Islet of Langerhans (tissue), 1 donor: ENCODE results near the gene ILRUN.
"Not testable (repeated sequence)": the region's sequence is repeated elsewhere in the genome, so short reads cannot be mapped to it uniquely, and the experiment has no call there.

Experiments used
- FAIRE-seq: peaks from one replicate; lab custom pipeline; 2011; peaks lifted over from hg19 to GRCh38; lab: Jason Lieb, UNC

Gene ILRUN

DNA sequence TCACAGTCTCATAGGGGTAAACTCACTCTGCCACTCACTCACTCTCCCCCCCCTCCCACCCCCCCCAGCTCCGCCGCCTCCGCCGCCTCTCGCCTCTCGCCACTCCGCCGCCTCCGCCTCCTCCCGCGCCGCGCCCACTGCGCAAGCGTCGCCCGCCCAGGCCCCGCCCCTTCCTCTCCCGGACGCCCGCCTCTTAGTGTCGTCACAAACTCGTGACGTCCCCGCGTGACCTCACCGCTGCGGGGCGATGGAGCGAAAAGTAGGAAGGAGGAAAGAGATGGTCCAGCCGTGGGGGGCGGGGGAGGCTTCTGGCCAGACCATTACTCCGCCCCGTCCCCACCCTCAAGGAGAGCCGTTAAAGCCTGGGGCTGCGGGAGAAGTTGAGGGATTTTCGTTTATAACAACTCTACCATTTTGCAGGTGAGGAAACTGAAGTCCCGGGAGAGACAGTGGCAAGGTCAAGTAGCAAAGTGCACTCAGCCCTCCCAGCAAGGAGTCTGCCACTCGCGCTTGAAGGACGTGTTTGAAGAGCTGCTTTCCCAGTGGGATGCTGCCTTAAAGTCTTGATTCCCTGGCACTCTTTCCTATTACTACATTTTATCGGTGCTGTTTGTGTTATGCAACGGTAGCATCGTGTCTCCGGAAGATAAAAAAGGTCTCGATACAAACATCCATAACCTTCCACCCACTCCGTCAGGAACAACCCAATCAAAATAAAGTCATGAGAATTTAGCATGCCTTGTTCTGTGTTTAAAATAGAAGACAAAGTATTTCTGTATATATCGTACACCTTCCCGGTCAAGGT lies at the start of gene ILRUN:
Gene ILRUN (minus strand): TSS at position 29 of the 805 bp plus-strand sequence. CDS start 164 bp downstream, outside the sequence.
- no peak for FAIRE-seq

- no peak for FAIRE-seq
Measured at GRCh38 chr6:34745277-34746103, 48.9 kb upstream of the ILRUN start.

DNA sequence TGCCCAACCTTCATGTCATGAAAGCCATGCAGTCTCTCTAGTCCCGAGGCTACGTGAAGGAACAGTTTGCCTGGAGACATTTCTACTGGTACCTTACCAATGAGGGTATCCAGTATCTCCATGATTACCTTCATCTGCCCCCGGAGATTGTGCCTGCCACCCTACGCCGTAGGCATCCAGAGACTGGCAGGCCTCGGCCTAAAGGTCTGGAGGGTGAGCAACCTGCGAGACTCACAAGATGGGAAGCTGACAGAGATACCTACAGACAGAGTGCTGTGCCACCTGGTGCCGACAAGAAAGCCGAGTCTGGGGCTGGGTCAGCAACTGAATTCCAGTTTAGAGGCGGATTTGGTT lies 47.7 kb upstream of the ILRUN start:
- FAIRE-seq: not testable (repeated sequence)

GRCh38 chr6:34743625-34744293 lies 47.2 kb upstream of the ILRUN start:
- no peak for FAIRE-seq

- FAIRE-seq: no peak
Measured at GRCh38 chr6:34742094-34742493, 45.5 kb upstream of the ILRUN start.

DNA sequence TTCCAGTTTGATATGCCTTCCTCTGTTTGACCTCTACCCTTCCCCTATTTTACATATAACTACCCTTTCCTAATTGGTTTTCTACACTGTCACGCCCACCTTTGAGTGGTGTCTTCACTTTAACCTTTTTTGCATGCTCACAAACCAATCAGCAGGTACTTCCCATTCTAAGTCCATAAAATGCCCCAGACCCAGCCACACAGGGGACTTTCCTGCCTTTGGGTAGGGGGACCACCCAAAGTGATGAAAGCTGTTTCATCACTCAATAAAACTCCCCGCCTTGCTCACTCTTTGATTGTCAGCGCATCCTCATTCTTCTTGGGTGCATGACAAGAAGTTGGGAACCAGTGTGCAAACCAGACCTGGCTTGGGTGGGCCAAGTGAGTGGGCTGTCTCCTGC lies 40.3 kb upstream of the ILRUN start:
- FAIRE-seq: no peak

DNA sequence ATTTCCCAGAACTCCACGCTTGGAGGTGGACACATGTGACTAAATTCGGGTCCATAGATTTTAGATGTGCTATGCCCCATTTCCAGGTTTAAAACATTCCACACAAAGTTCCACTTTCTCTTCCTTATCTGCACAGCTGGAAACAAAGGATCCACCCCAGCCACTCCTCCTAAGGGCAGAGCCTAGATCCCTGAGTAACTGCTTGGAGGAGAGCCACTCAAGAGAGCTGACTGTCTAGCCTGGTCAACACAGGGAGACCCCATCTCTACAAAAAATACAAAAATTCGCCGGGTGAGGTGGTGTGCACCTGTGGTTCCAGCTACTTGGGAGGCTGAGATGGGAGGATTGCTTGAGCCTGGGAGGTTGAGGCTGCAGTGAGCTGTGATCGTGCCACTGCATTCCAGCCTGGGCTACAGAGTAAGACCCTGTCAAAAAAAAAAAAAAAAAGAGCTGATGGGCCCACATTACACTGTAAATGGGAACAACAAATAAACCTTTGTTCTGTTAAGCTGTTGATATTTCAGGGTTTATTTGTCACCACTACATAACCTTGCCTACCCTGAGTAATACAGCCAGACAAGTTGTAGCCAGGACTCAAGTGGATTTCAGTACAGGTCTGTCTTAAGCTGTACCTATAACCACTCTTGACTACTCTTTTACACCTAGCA lies 35.0 kb upstream of the ILRUN start:
- FAIRE-seq: no peak

GRCh38 chr6:34729631-34730470 lies 33.3 kb upstream of the ILRUN start:
- FAIRE-seq: no peak

GRCh38 chr6:34726055-34726454 lies 29.5 kb upstream of the ILRUN start:
- no peak for FAIRE-seq

GRCh38 chr6:34723203-34723602 lies 26.6 kb upstream of the ILRUN start:
- FAIRE-seq: no peak

- FAIRE-seq: no peak
Measured at GRCh38 chr6:34722451-34722850, 25.9 kb upstream of the ILRUN start.

DNA sequence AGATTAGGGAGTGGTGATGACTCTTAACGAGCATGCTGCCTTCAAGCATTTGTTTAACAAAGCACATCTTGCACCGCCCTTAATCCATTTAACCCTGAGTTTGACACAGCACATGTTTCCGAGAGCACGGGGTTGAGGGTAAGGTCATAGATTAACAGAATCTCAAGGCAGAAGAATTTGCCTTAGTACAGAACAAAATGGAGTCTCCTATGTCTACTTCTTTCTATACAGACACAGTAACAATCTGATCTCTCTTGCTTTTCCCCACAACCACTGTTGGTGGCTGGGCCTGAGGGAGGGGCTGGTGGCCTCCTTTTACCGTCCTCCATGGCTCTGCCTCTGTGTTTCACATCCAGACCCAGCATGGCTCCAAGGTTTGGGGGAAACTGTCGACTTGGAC lies 23.6 kb upstream of the ILRUN start:
- FAIRE-seq: not testable (repeated sequence)

DNA sequence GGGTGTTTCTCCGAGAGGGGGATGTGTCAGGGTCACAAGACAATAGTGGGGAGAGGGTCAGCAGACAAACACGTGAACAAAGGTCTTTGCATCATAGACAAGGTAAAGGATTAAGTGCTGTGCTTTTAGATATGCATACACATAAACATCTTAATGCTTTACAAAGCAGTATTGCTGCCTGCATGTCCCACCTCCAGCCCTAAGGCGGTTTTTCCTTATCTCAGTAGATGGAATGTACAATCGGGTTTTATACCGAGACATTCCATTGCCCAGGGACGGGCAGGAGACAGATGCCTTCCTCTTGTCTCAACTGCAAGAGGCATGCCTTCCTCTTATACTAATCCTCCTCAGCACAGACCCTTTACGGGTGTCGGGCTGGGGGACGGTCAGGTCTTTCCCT lies 23.1 kb upstream of the ILRUN start:
- FAIRE-seq: not testable (repeated sequence)

DNA sequence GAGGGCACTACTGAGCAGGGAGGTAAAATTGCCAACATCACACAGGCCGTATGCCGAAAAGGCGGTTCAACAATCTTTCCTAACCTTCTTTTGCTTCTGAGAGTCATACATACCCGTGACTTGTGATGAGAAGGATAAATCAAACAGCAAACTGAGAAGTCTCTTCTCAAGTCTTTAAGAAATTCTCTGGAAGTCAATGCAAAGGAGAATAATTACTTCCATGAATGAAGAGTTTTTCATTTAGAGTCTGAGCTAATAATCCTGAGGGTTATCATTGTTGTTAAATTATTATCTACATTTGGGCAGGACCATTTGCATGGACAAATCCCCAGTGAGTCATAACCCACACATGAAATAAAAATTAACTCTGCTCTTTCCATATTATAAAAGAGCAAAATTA lies 22.4 kb upstream of the ILRUN start:
- no peak for FAIRE-seq

DNA sequence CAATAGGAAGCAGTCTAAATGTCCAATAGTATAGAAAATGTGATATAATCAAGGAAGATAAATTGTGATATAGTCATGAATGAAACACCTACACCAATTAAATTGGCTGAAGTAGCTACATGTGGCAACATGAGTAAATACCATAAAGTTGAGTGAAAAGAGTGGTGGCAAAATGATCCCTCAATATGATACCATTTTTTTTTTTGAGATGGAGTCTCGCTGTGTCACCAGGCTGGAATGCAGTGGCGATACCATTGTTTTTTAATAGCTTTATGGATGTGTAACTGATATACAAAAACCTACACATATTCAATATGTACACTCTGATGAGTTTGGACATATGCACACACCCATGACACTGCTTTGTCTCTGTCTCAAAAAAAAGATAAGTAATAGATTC lies 20.9 kb upstream of the ILRUN start:
- FAIRE-seq: no peak

- FAIRE-seq: no peak
Measured at GRCh38 chr6:34714663-34715062, 18.1 kb upstream of the ILRUN start.

DNA sequence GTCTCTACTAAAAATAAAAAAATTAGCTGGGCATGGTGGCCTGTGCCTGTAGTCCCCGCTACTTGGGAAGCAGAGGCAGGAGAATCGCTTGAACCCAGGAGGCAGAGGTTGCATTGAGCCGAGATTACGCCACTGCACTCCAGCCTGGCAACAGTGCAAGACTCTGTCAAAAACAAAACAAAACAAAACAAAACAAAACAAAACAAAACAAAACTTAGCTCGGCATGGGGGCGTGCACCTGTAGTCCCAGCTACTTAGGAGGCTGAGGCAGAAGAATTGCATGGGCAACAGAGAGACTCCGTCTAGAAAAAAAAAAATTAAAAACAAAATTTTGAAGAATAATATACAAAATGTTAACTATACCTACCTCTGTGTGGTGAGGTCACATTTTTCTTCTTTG lies 16.3 kb upstream of the ILRUN start:
- FAIRE-seq: not testable (repeated sequence)

- FAIRE-seq: no peak
Measured at GRCh38 chr6:34709386-34709785, 12.8 kb upstream of the ILRUN start.

- FAIRE-seq: no peak
Measured at GRCh38 chr6:34705241-34705640, 8.7 kb upstream of the ILRUN start.

- no peak for FAIRE-seq
Measured at GRCh38 chr6:34701199-34701598, 4.6 kb upstream of the ILRUN start.

DNA sequence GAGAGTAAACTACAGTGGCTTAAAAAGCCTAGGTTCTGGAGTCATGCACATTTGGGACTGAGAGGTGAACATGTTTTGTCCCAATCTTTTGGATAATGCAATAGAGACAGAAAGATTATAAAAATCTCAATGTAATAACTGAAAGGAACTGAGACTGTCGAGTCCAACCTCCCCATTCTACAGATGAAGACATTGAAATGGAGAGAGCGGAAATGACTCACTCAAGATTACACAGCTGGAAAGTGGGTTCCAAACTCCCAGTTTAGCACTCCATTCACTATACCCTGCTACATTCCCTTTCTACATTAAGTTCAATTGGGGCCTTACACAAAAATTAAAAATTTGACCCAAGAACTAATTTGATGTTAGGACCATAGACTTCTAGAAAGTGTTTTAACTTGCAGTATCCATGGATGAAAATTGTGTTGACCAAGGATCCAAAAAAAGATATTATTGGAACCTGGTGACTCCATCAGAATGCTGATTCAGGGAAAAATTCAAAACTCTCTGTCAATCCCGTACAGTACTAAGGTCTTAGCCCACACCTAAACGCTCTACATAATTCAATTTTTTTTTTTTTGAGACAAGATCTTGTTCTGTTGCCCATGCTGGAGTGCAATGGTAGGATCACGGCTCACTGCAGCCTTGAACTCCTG lies 1.5 kb upstream of the ILRUN start:
- no peak for FAIRE-seq
